ENCODE measurements around the gene PYGB.

The PYGB gene

DNA sequence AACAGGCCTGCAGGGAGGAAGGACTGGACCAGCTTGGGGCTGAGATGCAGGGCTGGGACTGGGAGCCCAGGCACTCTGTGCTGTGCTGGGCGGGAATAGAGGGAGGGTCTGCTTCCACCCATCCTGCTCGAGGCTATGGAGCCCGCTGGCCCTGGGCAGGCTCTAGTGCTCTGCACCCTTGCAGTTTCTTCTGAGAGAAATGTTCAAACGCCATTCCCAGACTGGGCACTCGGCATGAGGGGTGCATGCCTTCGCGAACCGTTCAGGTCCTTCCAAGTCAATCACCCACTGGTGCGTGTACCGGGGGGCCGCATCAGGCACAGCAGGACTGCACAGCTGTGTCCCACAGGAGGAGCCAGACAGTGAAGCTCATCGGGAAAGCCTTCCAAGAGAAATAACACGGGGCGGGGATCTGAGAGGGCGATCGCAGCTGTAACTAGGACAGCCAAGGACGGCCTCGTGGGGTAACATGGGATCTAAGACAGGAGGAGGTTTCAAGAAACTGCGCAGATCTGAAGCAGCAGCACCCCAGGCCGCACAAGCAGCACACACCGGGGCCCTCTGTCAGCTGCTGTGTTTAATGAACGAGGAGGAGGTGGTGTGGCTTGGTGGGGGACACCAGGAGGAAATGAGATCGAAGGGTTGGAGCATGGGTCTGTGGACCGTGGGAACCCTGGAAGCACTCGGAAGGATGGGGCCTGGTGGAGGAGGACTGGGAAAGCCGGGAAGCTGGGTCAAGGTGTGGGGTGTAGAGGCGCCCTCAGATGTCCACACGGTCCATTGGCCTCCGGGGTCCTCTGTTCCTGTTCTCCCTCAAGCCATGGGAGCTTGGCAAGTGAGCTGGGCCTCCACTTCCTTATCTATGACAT is 26.1 kb upstream of the PYGB start:
- peaks cover 12 to 47% of the 10 kb centered on the region in 2 donors for H3K36me3 ChIP-seq (replicated peaks in 1 of 2; ENCODE audit: control insufficient read depth in 2 of 2, insufficient read depth in 2 of 2, low read length in 2 of 2)
- H2BK12ac ChIP-seq (ENCODE audit: low read length) = no peak overlapping the region
- no peak overlapping the region for H4K8ac ChIP-seq (ENCODE audit: low read depth, low read length)
- H3K27me3 ChIP-seq (ENCODE audit: control insufficient read depth in 3 of 3, insufficient read depth in 3 of 3, low read depth in 1 of 3, low read length in 3 of 3) = no peaks in the 10 kb centered on the region
- no peak overlapping the region for H2BK120ac ChIP-seq (ENCODE audit: low read depth, low read length)
- no peaks in the 10 kb centered on the region for H3K9me3 ChIP-seq (replicated peaks in 1 of 2; ENCODE audit: control insufficient read depth in 2 of 2, insufficient read depth in 1 of 2, low read depth in 1 of 2, low read length in 2 of 2)
- H4K91ac ChIP-seq (ENCODE audit: low read depth, low read length, poor library complexity) = no peak overlapping the region
- no CpG with 5 or more reads among the region's 29 CpGs for WGBS, 2 donors (ENCODE audit: extremely low coverage in 2 of 2, insufficient read length in 2 of 2, insufficient replicate concordance in 1 of 2)
- no peak overlapping the region for H3K4me3 ChIP-seq (ENCODE audit: low read length in 2 of 2)
- DNase-seq (ENCODE audit: low spot score) = no peak
- H3K4me1 ChIP-seq (ENCODE audit: control insufficient read depth in 2 of 2, insufficient read depth in 1 of 2, low read depth in 1 of 2, low read length in 2 of 2) = peaks cover 14% of the 10 kb centered on the region in 2 donors
- H2AK5ac ChIP-seq (ENCODE audit: low read depth, low read length) = no peak overlapping the region
- H3K79me1 ChIP-seq (ENCODE audit: low read depth, low read length) = no peaks in the 10 kb centered on the region
- H3K4ac ChIP-seq (ENCODE audit: low read length) = no peak overlapping the region
- no peak overlapping the region for H3K14ac ChIP-seq (ENCODE audit: low read length)
- no peak overlapping the region for H2BK5ac ChIP-seq (ENCODE audit: low read length)
- H2BK15ac ChIP-seq (ENCODE audit: low read length) = peak overlapping the region; percentile 1
- no peak overlapping the region for H3K4me2 ChIP-seq (ENCODE audit: insufficient read depth, low read length, poor library complexity, severe bottlenecking)
- H3K27ac ChIP-seq (replicated peaks; ENCODE audit: low read length) = no peak overlapping the region
- H3K9ac ChIP-seq (ENCODE audit: low read depth, low read length, poor library complexity) = no peak overlapping the region
- no peak overlapping the region for H3K23ac ChIP-seq (ENCODE audit: low read depth, low read length, poor library complexity)
- peak overlapping the region; percentile 66 for H3K18ac ChIP-seq (ENCODE audit: low read length)
- no peak overlapping the region for H2AFZ ChIP-seq (ENCODE audit: low read length)

DNA sequence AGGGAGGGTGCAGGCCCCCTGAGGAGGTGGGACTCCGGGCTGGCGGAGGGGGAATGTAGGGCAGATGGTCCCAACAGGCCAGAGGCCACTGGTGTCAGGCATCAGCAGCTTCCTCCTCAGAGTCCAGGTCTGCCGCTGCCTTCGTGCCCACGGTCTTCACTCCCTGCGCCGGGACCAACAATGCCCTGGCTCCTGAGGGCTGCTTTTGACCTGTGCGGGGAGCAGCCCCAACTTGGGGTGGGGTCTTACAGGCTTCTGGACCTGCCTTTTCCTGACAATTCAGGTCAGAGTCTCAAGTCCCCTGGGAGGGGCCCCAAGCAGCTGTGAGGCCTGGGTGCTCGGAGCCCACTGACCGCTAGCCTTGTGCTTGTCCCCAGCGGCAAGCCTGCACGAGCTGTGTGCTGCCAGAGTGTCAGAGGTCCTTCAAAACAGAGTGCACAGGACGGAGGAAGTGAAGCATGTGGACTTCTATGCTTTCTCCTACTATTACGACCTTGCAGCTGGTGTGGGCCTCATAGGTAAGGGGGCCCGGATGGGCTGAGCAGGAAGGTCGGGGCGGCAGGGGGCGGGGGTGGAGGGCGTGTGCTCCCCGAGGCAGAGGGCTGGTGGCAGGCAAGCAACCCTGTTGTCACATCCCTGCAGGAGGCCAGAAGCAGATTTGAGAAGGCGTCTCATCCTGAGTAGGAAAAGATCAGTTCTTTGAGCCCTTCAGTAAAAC is 25.3 kb upstream of the PYGB start:
- Histone ChIP-seq H2BK12ac (ENCODE audit: low read length) (no peak overlapping the region), H3K27ac (replicated peaks; ENCODE audit: low read length) (peak overlapping the region; percentile 71), H3K23ac (ENCODE audit: low read depth, low read length, poor library complexity) (no peak overlapping the region), H3K18ac (ENCODE audit: low read length) (peak overlapping the region; percentile 44), H2AK5ac (ENCODE audit: low read depth, low read length) (no peak overlapping the region), H2BK120ac (ENCODE audit: low read depth, low read length) (no peak overlapping the region), H4K91ac (ENCODE audit: low read depth, low read length, poor library complexity) (no peak overlapping the region), H3K4ac (ENCODE audit: low read length) (no peak overlapping the region), H3K4me1 (ENCODE audit: control insufficient read depth in 2 of 2, insufficient read depth in 1 of 2, low read depth in 1 of 2, low read length in 2 of 2) (peaks cover 18% of the 10 kb centered on the region in 2 donors), H2AFZ (ENCODE audit: low read length) (no peak overlapping the region), H3K9me3 (replicated peaks in 1 of 2; ENCODE audit: control insufficient read depth in 2 of 2, insufficient read depth in 1 of 2, low read depth in 1 of 2, low read length in 2 of 2) (no peaks in the 10 kb centered on the region), H3K4me2 (ENCODE audit: insufficient read depth, low read length, poor library complexity, severe bottlenecking) (no peak overlapping the region), H4K8ac (ENCODE audit: low read depth, low read length) (peak overlapping the region; percentile 94), H3K9ac (ENCODE audit: low read depth, low read length, poor library complexity) (no peak overlapping the region), H2BK5ac (ENCODE audit: low read length) (no peak overlapping the region), H3K14ac (ENCODE audit: low read length) (no peak overlapping the region), H3K4me3 (ENCODE audit: low read length in 2 of 2) (no peak overlapping the region), H3K36me3 (replicated peaks in 1 of 2; ENCODE audit: control insufficient read depth in 2 of 2, insufficient read depth in 2 of 2, low read length in 2 of 2) (peaks cover 9 to 39% of the 10 kb centered on the region in 2 donors), H2BK15ac (ENCODE audit: low read length) (peak overlapping the region; percentile 7), H3K27me3 (ENCODE audit: control insufficient read depth in 3 of 3, insufficient read depth in 3 of 3, low read depth in 1 of 3, low read length in 3 of 3) (no peaks in the 10 kb centered on the region), H3K79me1 (ENCODE audit: low read depth, low read length) (no peaks in the 10 kb centered on the region)
- no CpG with 5 or more reads among the region's 21 CpGs for WGBS, 2 donors (ENCODE audit: extremely low coverage in 2 of 2, insufficient read length in 2 of 2, insufficient replicate concordance in 1 of 2)
- DNase-seq (ENCODE audit: low spot score) = no peak

DNA sequence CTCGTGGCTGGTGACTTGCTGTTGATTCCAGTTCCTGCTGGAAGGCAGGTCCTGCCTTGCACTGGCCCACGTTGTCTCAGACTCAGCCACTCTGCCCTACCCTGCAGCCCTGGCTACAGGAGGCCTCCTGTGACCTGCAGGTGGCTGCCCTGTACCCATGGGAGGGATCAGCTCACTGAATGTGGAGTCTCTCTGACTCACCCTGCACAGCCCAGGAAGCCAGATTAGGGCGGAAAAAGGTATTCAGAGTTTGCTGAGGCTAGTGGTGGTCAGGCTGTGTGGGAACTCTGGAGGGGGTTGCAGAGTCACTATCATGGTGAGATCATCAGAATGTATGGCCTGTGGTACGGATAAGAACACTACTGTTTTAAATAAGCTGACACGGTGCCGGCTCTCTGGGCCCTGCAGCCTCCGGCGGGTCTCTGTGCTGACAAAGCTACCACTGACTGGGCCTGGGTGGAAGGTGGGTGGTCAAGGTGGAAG is 24.7 kb upstream of the PYGB start:
- Histone ChIP-seq H2AK5ac (ENCODE audit: low read depth, low read length) (no peak overlapping the region), H3K9ac (ENCODE audit: low read depth, low read length, poor library complexity) (no peak overlapping the region), H3K18ac (ENCODE audit: low read length) (peak overlapping the region; percentile 88), H4K91ac (ENCODE audit: low read depth, low read length, poor library complexity) (no peak overlapping the region), H3K14ac (ENCODE audit: low read length) (no peak overlapping the region), H2AFZ (ENCODE audit: low read length) (peak overlapping the region; percentile 40), H3K9me3 (replicated peaks in 1 of 2; ENCODE audit: control insufficient read depth in 2 of 2, insufficient read depth in 1 of 2, low read depth in 1 of 2, low read length in 2 of 2) (no peaks in the 10 kb centered on the region), H3K4ac (ENCODE audit: low read length) (no peak overlapping the region), H2BK12ac (ENCODE audit: low read length) (no peak overlapping the region), H2BK5ac (ENCODE audit: low read length) (no peak overlapping the region), H3K4me3 (ENCODE audit: low read length in 2 of 2) (peak overlapping the region in 1 of 2 donors; percentile 19), H3K23ac (ENCODE audit: low read depth, low read length, poor library complexity) (no peak overlapping the region), H3K4me1 (ENCODE audit: control insufficient read depth in 2 of 2, insufficient read depth in 1 of 2, low read depth in 1 of 2, low read length in 2 of 2) (peaks cover 18% of the 10 kb centered on the region in 2 donors), H2BK15ac (ENCODE audit: low read length) (no peak overlapping the region), H3K27me3 (ENCODE audit: control insufficient read depth in 3 of 3, insufficient read depth in 3 of 3, low read depth in 1 of 3, low read length in 3 of 3) (no peaks in the 10 kb centered on the region), H3K36me3 (replicated peaks in 1 of 2; ENCODE audit: control insufficient read depth in 2 of 2, insufficient read depth in 2 of 2, low read length in 2 of 2) (peaks cover 7 to 33% of the 10 kb centered on the region in 2 donors), H3K79me1 (ENCODE audit: low read depth, low read length) (no peaks in the 10 kb centered on the region), H2BK120ac (ENCODE audit: low read depth, low read length) (no peak overlapping the region), H3K4me2 (ENCODE audit: insufficient read depth, low read length, poor library complexity, severe bottlenecking) (no peak overlapping the region), H4K8ac (ENCODE audit: low read depth, low read length) (peak overlapping the region; percentile 94), H3K27ac (replicated peaks; ENCODE audit: low read length) (peak overlapping the region; percentile 71)
- WGBS, 2 donors (ENCODE audit: extremely low coverage in 2 of 2, insufficient read length in 2 of 2, insufficient replicate concordance in 1 of 2) = no CpG with 5 or more reads among the region's 8 CpGs
- DNase-seq (ENCODE audit: low spot score) = peak; percentile 37

All from neuronal stem cell (in vitro differentiated cells).